ENCODE data around the gene CAPN9.

Gene CAPN9

GRCh38 chr1:230752407-230752806, 5.2 kb downstream of the CAPN9 start:
- TF ChIP-seq CTCF (conservative IDR thresholded peaks at IDR 0.05; ENCODE audit: control insufficient read depth, insufficient read depth, low read depth, low read length): no peak
- no peak overlapping the region for H3K4me3 ChIP-seq (ENCODE audit: control insufficient read depth, low read depth, low read length)
- DNase-seq (ENCODE audit: low read depth): no peak

- no peak for DNase-seq (ENCODE audit: low read depth)
Measured at GRCh38 chr1:230753191-230753585, 6.0 kb downstream of the CAPN9 start.

GRCh38 chr1:230753586-230754251, 6.5 kb downstream of the CAPN9 start:
- TF ChIP-seq CTCF (conservative IDR thresholded peaks at IDR 0.05; ENCODE audit: control insufficient read depth, insufficient read depth, low read depth, low read length): no peak
- DNase-seq (ENCODE audit: low read depth): no peak
- H3K4me3 ChIP-seq (ENCODE audit: control insufficient read depth, low read depth, low read length): no peak overlapping the region

More at GRCh38 chr1:230753191-230753585, 6.0 kb downstream of the CAPN9 start:
- TF ChIP-seq CTCF (conservative IDR thresholded peaks at IDR 0.05; ENCODE audit: control insufficient read depth, insufficient read depth, low read depth, low read length): no peak
- no peak overlapping the region for H3K4me3 ChIP-seq (ENCODE audit: control insufficient read depth, low read depth, low read length)

GRCh38 chr1:230754796-230755195, 7.6 kb downstream of the CAPN9 start:
- no peak for TF ChIP-seq CTCF (conservative IDR thresholded peaks at IDR 0.05; ENCODE audit: control insufficient read depth, insufficient read depth, low read depth, low read length)
- peak; percentile 81 for DNase-seq (ENCODE audit: low read depth)
- H3K4me3 ChIP-seq (ENCODE audit: control insufficient read depth, low read depth, low read length): no peak overlapping the region

- TF ChIP-seq CTCF (conservative IDR thresholded peaks at IDR 0.05; ENCODE audit: control insufficient read depth, insufficient read depth, low read depth, low read length): no peak
- DNase-seq (ENCODE audit: low read depth): no peak
- H3K4me3 ChIP-seq (ENCODE audit: control insufficient read depth, low read depth, low read length): no peak overlapping the region
Measured at GRCh38 chr1:230757856-230758708, 10.9 kb downstream of the CAPN9 start.

- H3K4me3 ChIP-seq (ENCODE audit: control insufficient read depth, low read depth, low read length): no peak overlapping the region
- peak; percentile 59 for DNase-seq (ENCODE audit: low read depth)
- no peak for TF ChIP-seq CTCF (conservative IDR thresholded peaks at IDR 0.05; ENCODE audit: control insufficient read depth, insufficient read depth, low read depth, low read length)
Measured at GRCh38 chr1:230758709-230759368, 11.7 kb downstream of the CAPN9 start.
